H1 (cell line): ENCODE data around the gene NFIC. TPM values are rescaled to one million over a fixed set of nuclear protein-coding genes. Genes with fewer than 3 reads are reported as not detected.
A peak's percentile ranks its signal among the peaks of the same experiment; 100 is the strongest.

Experiments
- CTCF ChIA-PET: fragments of 300-600 bp; sonication (Branson Sonifier 250); formaldehyde crosslinking; loops from one replicate; lab custom pipeline; 2021; ENCODE audit not compliant: partially characterized antibody; lab: Charles Lee
- POLR2A ChIA-PET: fragments of 300-600 bp; sonication (Branson Sonifier 250); formaldehyde crosslinking; loops from one replicate; lab custom pipeline; 2021; ENCODE audit warnings: inconsistent platforms; ENCODE audit not compliant: partially characterized antibody; lab: Charles Lee
- DNase-seq, 2 experiments: peaks; one replicate each; pipeline versions ENCODE4 v3.0.0 to v3.0.0-alpha.2; 2010 to 2022; ENCODE audit warnings: low spot score in 2 of 2, low read depth in 1 of 2, mixed read lengths in 1 of 2
- FAIRE-seq: peaks from 2 replicates; lab custom pipeline; 2011; peaks lifted over from hg19 to GRCh38; lab: Jason Lieb, UNC
- H2AFZ ChIP-seq: 2 replicates; pipeline ENCODE4 v1.8.1; 2012; ENCODE audit warnings: low read length, inconsistent platforms
- H2AK5ac ChIP-seq: 2 replicates; pipeline ENCODE4 v1.6.1; 2013; ENCODE audit warnings: low read depth, low read length
- H2BK120ac ChIP-seq: replicated peaks from 2 replicates; pipeline ENCODE3; 2013; ENCODE audit warnings: low read depth, low read length, inconsistent platforms
- H2BK12ac ChIP-seq: 2 replicates; pipeline ENCODE4 v1.6.1; 2013; ENCODE audit warnings: low read depth, low read length
- H2BK15ac ChIP-seq: 2 replicates; pipeline ENCODE4 v1.6.1; 2013; ENCODE audit warnings: low read length
- H2BK20ac ChIP-seq: 2 replicates; pipeline ENCODE4 v1.6.1; 2013; ENCODE audit warnings: low read length
- H2BK5ac ChIP-seq: 2 replicates; pipeline ENCODE4 v1.6.1; 2013; ENCODE audit warnings: low read depth, low read length
- H3K14ac ChIP-seq: 2 replicates; pipeline ENCODE4 v1.6.1; 2013; ENCODE audit warnings: inconsistent platforms; ENCODE audit not compliant: insufficient read length
- H3K18ac ChIP-seq: 2 replicates; pipeline ENCODE4 v1.6.1; 2013; ENCODE audit warnings: low read length; ENCODE audit errors: extremely low read depth
- H3K23ac ChIP-seq: 2 replicates; pipeline ENCODE4 v1.6.1; 2013; ENCODE audit warnings: inconsistent platforms; ENCODE audit not compliant: insufficient read length
- H3K23me2 ChIP-seq: 2 replicates; pipeline ENCODE4 v1.6.1; 2013; ENCODE audit warnings: low read depth, low read length
- H3K27ac ChIP-seq: 2 replicates; pipeline ENCODE4 v1.6.1; 2011; ENCODE audit warnings: low read depth, low read length, inconsistent platforms
- H3K27me3 ChIP-seq, 4 experiments: replicated peaks in 1 of 4; 1 replicate in 1 of 4; 2 replicates in 3 of 4; pipeline versions ENCODE4 v1.6.1 to v1.8.1; 2011 to 2013; ENCODE audit warnings: low read length in 3 of 4, mild to moderate bottlenecking in 3 of 4, inconsistent platforms in 2 of 4, mixed read lengths in 2 of 4, moderate library complexity in 1 of 4; ENCODE audit not compliant: control insufficient read depth in 3 of 4, insufficient read depth in 3 of 4; ENCODE audit errors: extremely low read depth in 1 of 4
- H3K36me3 ChIP-seq, 4 experiments: 2 replicates each; pipeline versions ENCODE4 v1.6.1 to v1.8.1; 2011 to 2013; ENCODE audit warnings: mild to moderate bottlenecking in 4 of 4, low read length in 3 of 4, moderate library complexity in 2 of 4, control low read depth in 1 of 4, inconsistent platforms in 1 of 4; ENCODE audit not compliant: insufficient read depth in 4 of 4, control insufficient read depth in 2 of 4
- H3K4ac ChIP-seq: replicated peaks from 2 replicates; pipeline ENCODE3; 2013; ENCODE audit warnings: low read length, low read depth, mixed read lengths, inconsistent platforms; ENCODE audit not compliant: insufficient read length
- H3K4me1 ChIP-seq, 4 experiments: replicated peaks in 1 of 4; 1 replicate in 1 of 4; 2 replicates in 3 of 4; pipeline versions ENCODE4 v1.6.1 to v1.8.1; 2011 to 2013; ENCODE audit warnings: low read length in 3 of 4, inconsistent platforms in 2 of 4, mixed read lengths in 1 of 4; ENCODE audit not compliant: insufficient read depth in 4 of 4, control insufficient read depth in 3 of 4
- H3K4me2 ChIP-seq, 2 experiments: 2 replicates each; pipeline versions ENCODE4 v1.6.1 to v1.8.1; 2011 to 2013; ENCODE audit warnings: low read depth in 2 of 2, low read length in 2 of 2, control low read depth in 1 of 2, inconsistent platforms in 1 of 2, mild to moderate bottlenecking in 1 of 2; ENCODE audit not compliant: insufficient read depth in 1 of 2
- H3K4me3 ChIP-seq, 4 experiments: fragments of 200-600, 300-600 bp in 1 of 4; sonication (generic), shearing (Covaris generic), sonication (Bioruptor Twin) in 1 of 4; 2 replicates each; pipeline versions ENCODE4 v1.5.1 to v1.8.1; 2011 to 2016; ENCODE audit warnings: low read length in 4 of 4, low read depth in 3 of 4, control low read depth in 2 of 4, inconsistent platforms in 2 of 4, mild to moderate bottlenecking in 2 of 4, mixed read lengths in 1 of 4, moderate library complexity in 1 of 4; ENCODE audit not compliant: insufficient read depth in 2 of 4; ENCODE audit errors: extremely low read depth in 1 of 4
- H3K56ac ChIP-seq: replicated peaks from 2 replicates; pipeline ENCODE3; 2013; ENCODE audit warnings: low read depth, mild to moderate bottlenecking, mixed read lengths, low read length, inconsistent platforms; ENCODE audit not compliant: insufficient read length
- H3K79me1 ChIP-seq: 2 replicates; pipeline ENCODE4 v1.6.1; 2013; ENCODE audit warnings: low read depth, low read length, control low read depth
- H3K79me2 ChIP-seq, 2 experiments: 2 replicates each; pipeline versions ENCODE4 v1.6.1 to v1.8.1; 2012 to 2013; ENCODE audit warnings: low read length in 2 of 2, mild to moderate bottlenecking in 2 of 2, inconsistent platforms in 1 of 2; ENCODE audit not compliant: insufficient read depth in 2 of 2, control insufficient read depth in 1 of 2
- H3K9ac ChIP-seq, 4 experiments: replicated peaks in 1 of 4; 1 replicate in 1 of 4; 2 replicates in 3 of 4; pipeline versions ENCODE4 v1.6.1 to v1.8.1; 2011 to 2013; ENCODE audit warnings: low read depth in 3 of 4, low read length in 3 of 4, control low read depth in 2 of 4, mild to moderate bottlenecking in 2 of 4, moderate library complexity in 2 of 4, inconsistent platforms in 1 of 4; ENCODE audit errors: extremely low read depth in 1 of 4
- H3K9me3 ChIP-seq, 2 experiments: 2 replicates each; pipeline versions ENCODE4 v1.6.1 to v1.8.1; 2012 to 2013; ENCODE audit warnings: mild to moderate bottlenecking in 2 of 2, moderate library complexity in 2 of 2, control low read depth in 1 of 2, inconsistent platforms in 1 of 2, low read depth in 1 of 2, low read length in 1 of 2, mixed read lengths in 1 of 2; ENCODE audit not compliant: insufficient read depth in 2 of 2
- H4K20me1 ChIP-seq, 2 experiments: replicated peaks in 1 of 2; 2 replicates each; pipeline versions ENCODE3 to v1.8.1; 2011 to 2013; ENCODE audit warnings: inconsistent platforms in 2 of 2, low read length in 2 of 2, mild to moderate bottlenecking in 1 of 2; ENCODE audit not compliant: insufficient read depth in 2 of 2, control insufficient read depth in 1 of 2
- H4K5ac ChIP-seq: 2 replicates; pipeline ENCODE4 v1.6.1; 2013; ENCODE audit warnings: low read length, low read depth, mixed read lengths, inconsistent platforms; ENCODE audit not compliant: insufficient read length
- H4K8ac ChIP-seq: 2 replicates; pipeline ENCODE4 v1.8.0; 2013; ENCODE audit warnings: mild to moderate bottlenecking, moderate library complexity, low read length, inconsistent platforms; ENCODE audit not compliant: insufficient read depth; ENCODE audit errors: extremely low read depth
- H4K91ac ChIP-seq: replicated peaks from 2 replicates; pipeline ENCODE3; 2013; ENCODE audit warnings: low read length, mixed read lengths, inconsistent platforms; ENCODE audit not compliant: insufficient read length
- BACH1 ChIP-seq: IDR thresholded peaks from 2 replicates; pipeline ENCODE4 v1.6.1; 2012; ENCODE audit warnings: low read length, improper control_type of control experiment
- CBX5 ChIP-seq: fragments of 300-800, 300-1000 bp; sonication (generic); IDR thresholded peaks from 2 replicates; pipeline ENCODE4 v1.7.1; 2016; ENCODE audit warnings: antibody characterized with exemption, low read length, low read depth
- CHD1 ChIP-seq: IDR thresholded peaks from 2 replicates; pipeline ENCODE4 v1.6.1; 2012; ENCODE audit warnings: low read depth, low read length, improper control_type of control experiment
- MAX ChIP-seq: IDR thresholded peaks from 2 replicates; pipeline ENCODE4 v1.6.1; 2012; ENCODE audit warnings: inconsistent platforms
- RAD21 ChIP-seq, 2 experiments: IDR thresholded peaks in 1 of 2; conservative IDR thresholded peaks in 1 of 2; 2 replicates each; pipeline ENCODE4 v1.6.1; 2011; ENCODE audit warnings: low read depth in 2 of 2, low read length in 2 of 2, improper control_type of control experiment in 1 of 2, inconsistent platforms in 1 of 2, mild to moderate bottlenecking in 1 of 2, moderate library complexity in 1 of 2
- RBBP5 ChIP-seq: IDR thresholded peaks from 2 replicates; pipeline ENCODE4 v1.7.1; 2012; ENCODE audit warnings: low read depth, mild to moderate bottlenecking, inconsistent platforms, low read length, moderate library complexity, borderline replicate concordance
- SIN3A ChIP-seq, 2 experiments: IDR thresholded peaks in 1 of 2; conservative IDR thresholded peaks in 1 of 2; 2 replicates each; pipeline ENCODE4 v1.6.1; 2011 to 2012; ENCODE audit warnings: low read length in 2 of 2, improper control_type of control experiment in 1 of 2, low read depth in 1 of 2, mild to moderate bottlenecking in 1 of 2
- SIRT6 ChIP-seq: IDR thresholded peaks from one replicate; pipeline ENCODE4 v1.7.1; 2012; ENCODE audit warnings: low read length, inconsistent platforms
- SIX5 ChIP-seq: IDR thresholded peaks from 2 replicates; pipeline ENCODE4 v1.6.1; 2011; ENCODE audit warnings: mild to moderate bottlenecking, low read depth, low read length
- TAF7 ChIP-seq: optimal IDR thresholded peaks from 2 replicates; pipeline ENCODE3; 2011; ENCODE audit warnings: low read depth, mild to moderate bottlenecking, inconsistent platforms, low read length, moderate library complexity, borderline replicate concordance
- TCF12 ChIP-seq: IDR thresholded peaks from 2 replicates; pipeline ENCODE4 v1.6.1; 2011; ENCODE audit warnings: low read depth, mild to moderate bottlenecking, low read length
- WGBS, 2 experiments: shearing (Covaris generic) in 1 of 2; methylation state at CpG; one replicate each; pipeline versions ENCODE4 v1.1.6 to v1.1.7; 2013 to 2015; ENCODE audit warnings: low lambda C conversion rate in 2 of 2, mixed read lengths in 2 of 2, inconsistent platforms in 1 of 2, low coverage in 1 of 2, missing lambda C conversion rate in 1 of 2; ENCODE audit not compliant: insufficient replicate concordance in 2 of 2, insufficient coverage in 1 of 2, insufficient read length in 1 of 2; ENCODE audit errors: extremely low coverage in 1 of 2, missing lambda C conversion rate in 1 of 2; 5-methylcytosine and 5-hydroxymethylcytosine counted together
- polyA plus RNA-seq, 7 experiments: library from polyadenylated mRNA; depleted of rRNA in 3 of 7; stranded (reverse) in 5 of 7; unstranded in 2 of 7; fragments of >200 nt in 5 of 7; fragments of 200-250 nt in 2 of 7; gene quantifications; 1 replicate in 5 of 7; 2 replicates in 1 of 7; 4 replicates in 1 of 7; pipeline versions ENCODE4 v1.2.1 to v1.2.3, GENCODE V29; 2011 to 2013; ENCODE audit warnings: missing spikeins in 2 of 7, mixed read lengths in 2 of 7
- total RNA-seq: library from RNA; stranded (reverse); fragmentation: NEBNext Ultra II Directional; extraction: Animal tissue kit (Norgen Biotek cat#: 25700); gene quantifications from 2 replicates; pipeline ENCODE4 v1.2.1, GENCODE V29; 2021

The NFIC gene
- total and polyA plus RNA-seq, 2 of the 8 experiments (the other 6 are each of a cell fraction or from before 2014, with no cell fraction given): 0.56 to 3.2 TPM

DNA sequence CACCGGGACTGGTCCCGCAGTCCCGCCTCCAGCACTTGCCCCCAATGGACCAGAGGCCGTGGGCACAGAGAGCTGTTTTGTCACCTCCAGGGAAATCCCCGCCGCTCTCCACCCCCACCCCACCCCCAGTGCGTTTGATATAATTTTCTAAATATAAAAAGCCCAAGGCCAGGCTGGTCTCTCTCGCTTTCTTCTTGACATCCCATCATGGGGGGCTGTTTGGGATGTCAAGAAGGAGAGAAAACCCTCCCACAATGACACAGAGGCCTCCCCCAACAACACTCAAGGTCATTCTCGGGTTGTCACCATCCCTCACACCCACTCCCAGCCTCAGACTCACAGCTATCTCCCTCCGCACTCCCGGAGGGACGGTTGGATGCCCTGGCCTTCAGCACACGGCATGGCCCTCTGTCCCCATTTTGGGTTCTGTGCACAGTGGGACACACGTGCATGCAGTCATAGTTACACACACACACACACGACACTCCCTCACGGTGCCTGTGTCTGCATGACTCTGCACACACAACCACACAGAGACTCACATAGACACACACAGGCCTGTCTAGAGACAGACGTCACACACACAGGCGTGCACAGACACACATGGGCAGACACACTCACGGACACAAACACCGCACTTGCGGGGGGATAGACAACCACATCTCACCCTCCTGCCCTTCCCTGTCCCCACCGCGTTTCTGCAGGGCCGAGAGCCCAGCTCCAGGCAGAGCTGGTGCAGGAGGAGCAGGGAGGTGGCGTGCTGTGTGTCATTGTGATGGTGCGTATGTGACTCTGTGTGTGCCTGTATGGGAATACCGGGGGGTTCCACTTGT, 4.8 kb upstream of the NFIC start:
- peaks cover 8 to 14% (median 9%) of the 10 kb centered on the region in 4 experiments for H3K4me1 ChIP-seq
- H2BK15ac ChIP-seq: peak overlapping the region; percentile 88; the same call in 1 of the 2 replicates
- no peak overlapping the region for H2AFZ ChIP-seq
- no peak overlapping the region for H3K18ac ChIP-seq
- peaks cover 12 to 39% of the 10 kb centered on the region in 2 experiments for H4K20me1 ChIP-seq
- FAIRE-seq (no peak), DNase-seq (no peak)
- 0 out of 2 replicates have a peak overlapping the region, but pooled peaks have one; percentile 56 for H2BK20ac ChIP-seq
- H3K23ac ChIP-seq: no peak overlapping the region
- H2BK120ac ChIP-seq: no peak overlapping the region
- H3K14ac ChIP-seq: no peak overlapping the region
- ChIA-PET POLR2A (interaction anchor here (0.6 to 1.9 kb wide), 3 partner anchors 9 to 97 kb away, joined by 3 to 9 read pairs (median 3); no protein-coding TSS in a partner anchor), CTCF (interaction anchor here (0.6 to 2.1 kb wide), 5 partner anchors 9 to 368 kb away, joined by 3 to 5 read pairs (median 3); no protein-coding TSS in a partner anchor)
- H3K79me1 ChIP-seq: no peaks in the 10 kb centered on the region
- no peak overlapping the region for H3K9ac ChIP-seq
- H3K4me3 ChIP-seq: no peak overlapping the region
- H3K56ac ChIP-seq: no peak overlapping the region
- no peak overlapping the region for H2BK5ac ChIP-seq
- peaks cover 5% of the 10 kb centered on the region; the same call in 1 of the 2 replicates for H3K23me2 ChIP-seq
- peak overlapping the region; percentile 36 for H3K4ac ChIP-seq
- peak overlapping the region; percentile 8 to 12; a peak in 2 of 4 replicates for H3K4me2 ChIP-seq
- no peaks in the 10 kb centered on the region; a peak in 1 of 4 replicates for H3K9me3 ChIP-seq
- peaks cover 92 to 95% (median 94%) of the 10 kb centered on the region in 4 experiments for H3K27me3 ChIP-seq
- H3K79me2 ChIP-seq: no peaks in the 10 kb centered on the region
- H3K27ac ChIP-seq: no peak overlapping the region
- H4K8ac ChIP-seq: no peak overlapping the region
- 8% methylated on average over 27 of the region's 27 CpGs; no CpG with 5 or more reads in 1 of the 2 experiments for WGBS, 2 experiments
- H4K91ac ChIP-seq: no peak overlapping the region
- no peak overlapping the region for H4K5ac ChIP-seq
- peak overlapping the region; percentile 29; the same call in 1 of the 2 replicates for H2BK12ac ChIP-seq
- H3K36me3 ChIP-seq: peaks cover 0 to 13% (median 0%) of the 10 kb centered on the region in 4 experiments; a peak in 1 of 8 replicates
- H2AK5ac ChIP-seq: peak overlapping the region; percentile 20; the same call in 1 of the 2 replicates
- no peak for TF ChIP-seq TAF7
- TF ChIP-seq SIX5: no peak
- TF ChIP-seq SIRT6: no peak
- TF ChIP-seq CBX5: no peak
- no peak for TF ChIP-seq SIN3A (conservative IDR thresholded peaks at IDR 0.05 in 1 of 2, IDR thresholded peaks at IDR 0.05 in 1 of 2; ENCODE audit: low read depth in 1 of 2, low read length in 2 of 2)
- no peak for TF ChIP-seq TCF12
- TF ChIP-seq RBBP5: no peak
- no peak for TF ChIP-seq CHD1
- no peak for TF ChIP-seq BACH1
- no peak for TF ChIP-seq MAX
- TF ChIP-seq RAD21 (IDR thresholded peaks at IDR 0.05 in 1 of 2, conservative IDR thresholded peaks at IDR 0.05 in 1 of 2; ENCODE audit: low read depth in 2 of 2, low read length in 2 of 2): no peak
